ENCODE results near the gene SPTLC3.

SPTLC3 gene

DNA sequence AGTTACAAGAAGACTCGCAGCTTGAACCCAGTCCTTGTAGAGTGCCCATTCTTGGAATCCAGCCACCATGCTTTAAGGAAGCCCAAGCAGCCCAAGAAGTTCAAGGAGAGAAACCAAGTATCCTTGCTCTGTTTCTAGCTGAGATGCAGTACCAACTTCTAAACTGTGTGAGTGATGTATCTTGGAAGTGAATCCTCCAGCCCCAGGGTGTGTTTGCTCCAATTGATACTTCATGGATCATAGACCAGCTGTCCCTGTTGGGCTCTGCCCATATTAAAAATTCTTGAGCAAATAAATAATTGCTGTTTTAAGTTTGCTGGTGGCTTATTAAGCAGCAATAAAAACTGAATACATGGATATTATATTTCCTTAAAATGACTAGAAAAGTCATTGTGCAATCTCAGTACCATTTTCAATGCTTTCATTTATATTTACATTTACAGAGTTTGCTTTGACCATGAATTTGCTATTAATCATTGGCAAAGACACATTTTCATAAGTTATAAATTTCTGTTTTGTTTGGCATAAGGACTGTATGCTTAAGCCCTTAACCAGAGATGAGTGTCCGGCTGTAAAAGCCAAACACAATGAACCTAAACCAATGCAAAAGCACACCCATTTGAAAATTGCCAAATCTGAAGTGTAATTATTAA lies 9.2 kb downstream of the SPTLC3 start:
- TF ChIP-seq, protein P1, sequence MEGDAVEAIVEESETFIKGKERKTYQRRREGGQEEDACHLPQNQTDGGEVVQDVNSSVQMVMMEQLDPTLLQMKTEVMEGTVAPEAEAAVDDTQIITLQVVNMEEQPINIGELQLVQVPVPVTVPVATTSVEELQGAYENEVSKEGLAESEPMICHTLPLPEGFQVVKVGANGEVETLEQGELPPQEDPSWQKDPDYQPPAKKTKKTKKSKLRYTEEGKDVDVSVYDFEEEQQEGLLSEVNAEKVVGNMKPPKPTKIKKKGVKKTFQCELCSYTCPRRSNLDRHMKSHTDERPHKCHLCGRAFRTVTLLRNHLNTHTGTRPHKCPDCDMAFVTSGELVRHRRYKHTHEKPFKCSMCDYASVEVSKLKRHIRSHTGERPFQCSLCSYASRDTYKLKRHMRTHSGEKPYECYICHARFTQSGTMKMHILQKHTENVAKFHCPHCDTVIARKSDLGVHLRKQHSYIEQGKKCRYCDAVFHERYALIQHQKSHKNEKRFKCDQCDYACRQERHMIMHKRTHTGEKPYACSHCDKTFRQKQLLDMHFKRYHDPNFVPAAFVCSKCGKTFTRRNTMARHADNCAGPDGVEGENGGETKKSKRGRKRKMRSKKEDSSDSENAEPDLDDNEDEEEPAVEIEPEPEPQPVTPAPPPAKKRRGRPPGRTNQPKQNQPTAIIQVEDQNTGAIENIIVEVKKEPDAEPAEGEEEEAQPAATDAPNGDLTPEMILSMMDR (IDR thresholded peaks at IDR 0.05; ENCODE audit: control insufficient read depth, extremely low read depth, insufficient read depth), result no peak

GRCh38 chr20:13021205-13021970 lies 12.6 kb downstream of the SPTLC3 start:
- H3K4me3 ChIP-seq (ENCODE audit: low read depth, low read length), result no peak overlapping the region
- TF ChIP-seq, protein P1 (IDR thresholded peaks at IDR 0.05; ENCODE audit: control insufficient read depth, extremely low read depth, insufficient read depth), result no peak
- no peak for DNase-seq (ENCODE audit: low read depth)

More for the DNA sequence above, 9.2 kb downstream of the SPTLC3 start:
- DNase-seq (ENCODE audit: low read depth), result peak; percentile 95
- H3K4me3 ChIP-seq (ENCODE audit: low read depth, low read length), result no peak overlapping the region

- H3K4me3 ChIP-seq (ENCODE audit: low read depth, low read length), result no peak overlapping the region
- no peak for DNase-seq (ENCODE audit: low read depth)
- TF ChIP-seq, protein P1 (IDR thresholded peaks at IDR 0.05; ENCODE audit: control insufficient read depth, extremely low read depth, insufficient read depth), result no peak
Observed at GRCh38 chr20:13022401-13023155, 13.8 kb downstream of the SPTLC3 start.

- H3K4me3 ChIP-seq (ENCODE audit: low read depth, low read length), result no peak overlapping the region
- DNase-seq (ENCODE audit: low read depth), result no peak
- TF ChIP-seq, protein P1 (IDR thresholded peaks at IDR 0.05; ENCODE audit: control insufficient read depth, extremely low read depth, insufficient read depth), result no peak
Observed at GRCh38 chr20:13024596-13024995, 15.8 kb downstream of the SPTLC3 start.

- DNase-seq (ENCODE audit: low read depth), result no peak
- no peak overlapping the region for H3K4me3 ChIP-seq (ENCODE audit: low read depth, low read length)
- TF ChIP-seq, protein P1 (IDR thresholded peaks at IDR 0.05; ENCODE audit: control insufficient read depth, extremely low read depth, insufficient read depth), result no peak
Observed at GRCh38 chr20:13025181-13025580, 16.4 kb downstream of the SPTLC3 start.

GRCh38 chr20:13028001-13028400 lies 19.2 kb downstream of the SPTLC3 start:
- no peak for DNase-seq (ENCODE audit: low read depth)
- TF ChIP-seq, protein P1 (IDR thresholded peaks at IDR 0.05; ENCODE audit: control insufficient read depth, extremely low read depth, insufficient read depth), result no peak
- H3K4me3 ChIP-seq (ENCODE audit: low read depth, low read length), result no peak overlapping the region
